ENCODE data around the gene CREG1.

GRCh38 chr1:167503626-167504466 lies 49.7 kb downstream of the CREG1 start:
- TF ChIP-seq CEBPB (IDR thresholded peaks at IDR 0.05) = no peak
- no peak for TF ChIP-seq EP300 (IDR thresholded peaks at IDR 0.05; ENCODE audit: borderline replicate concordance)
- TF ChIP-seq RAD21 (IDR thresholded peaks at IDR 0.05; ENCODE audit: low read depth) = no peak
- no peak for TF ChIP-seq FOXM1 (IDR thresholded peaks at IDR 0.05; ENCODE audit: borderline replicate concordance, low read depth)
